Urothelium cell line (cell line): ENCODE measurements around the gene STON2.
"Not testable (repeated sequence)": the region's sequence is repeated elsewhere in the genome, so short reads cannot be mapped to it uniquely, and the experiment has no call there.

Source experiments
- DNase-seq: peaks from one replicate; pipeline ENCODE4 v3.0.0; 2011; ENCODE audit warnings: low spot score, mixed read lengths
- FAIRE-seq: peaks from 2 replicates; lab custom pipeline; 2011; peaks lifted over from hg19 to GRCh38; lab: Jason Lieb, UNC

The STON2 gene

DNA sequence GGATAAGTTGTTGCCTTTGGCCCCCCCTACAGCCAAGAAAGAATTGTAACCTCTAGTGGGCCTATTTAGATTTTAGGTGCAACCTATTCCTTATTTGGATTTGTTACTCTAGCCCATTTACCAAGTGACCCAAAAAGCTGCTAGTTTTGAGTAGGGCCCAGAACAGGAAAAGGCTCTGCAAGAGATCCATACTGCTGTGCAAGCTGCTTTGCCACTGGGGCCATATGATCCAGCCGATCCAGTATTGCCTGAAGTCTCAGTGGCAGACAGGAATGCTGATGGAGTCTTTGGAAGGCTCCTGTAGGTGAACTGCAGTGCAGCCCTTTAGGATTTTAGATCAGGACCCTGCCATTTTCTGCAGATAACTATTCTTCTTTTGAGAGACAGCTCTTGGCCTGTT, 166.5 kb downstream of the STON2 start:
- FAIRE-seq (no peak), DNase-seq (no peak)

DNA sequence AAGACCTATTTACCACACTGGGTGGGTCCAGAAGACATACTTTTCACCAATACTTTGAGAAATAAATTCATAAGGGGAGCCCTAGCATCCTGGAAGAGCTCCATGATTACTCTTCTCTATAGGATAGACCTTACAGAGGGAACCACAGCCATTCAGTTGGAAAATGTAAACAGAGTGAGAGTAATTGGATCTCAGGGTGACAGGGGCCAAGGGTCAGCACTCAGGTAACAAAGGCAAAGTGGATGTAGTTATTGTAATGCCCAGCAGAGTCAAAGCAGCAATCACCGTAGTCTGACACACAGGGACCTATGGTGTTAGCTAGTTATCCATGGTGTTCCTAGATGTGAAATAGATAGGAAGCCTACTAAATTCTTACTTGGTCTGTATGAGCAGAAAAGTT, 168.6 kb downstream of the STON2 start:
- DNase-seq: no peak
- FAIRE-seq: no peak

DNA sequence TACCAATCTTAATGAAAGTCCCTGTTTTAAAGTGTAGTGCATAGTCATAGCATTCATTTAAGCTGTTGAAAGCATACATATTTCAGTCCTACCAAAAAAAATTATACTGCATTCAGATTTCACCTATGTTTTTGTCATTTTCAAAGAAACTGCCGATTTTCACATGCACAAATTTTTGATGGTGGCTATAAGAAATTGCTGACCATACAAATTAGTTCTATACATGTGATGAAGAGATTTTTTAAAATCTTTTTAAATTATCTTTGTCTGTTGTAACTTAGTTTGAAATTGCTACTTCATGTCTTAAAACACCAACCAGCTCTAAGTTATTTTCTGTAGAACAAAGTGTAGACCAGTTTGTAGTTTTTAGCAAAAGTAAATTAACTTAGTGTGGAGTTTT, 175.9 kb downstream of the STON2 start:
- FAIRE-seq: no peak
- DNase-seq: no peak

DNA sequence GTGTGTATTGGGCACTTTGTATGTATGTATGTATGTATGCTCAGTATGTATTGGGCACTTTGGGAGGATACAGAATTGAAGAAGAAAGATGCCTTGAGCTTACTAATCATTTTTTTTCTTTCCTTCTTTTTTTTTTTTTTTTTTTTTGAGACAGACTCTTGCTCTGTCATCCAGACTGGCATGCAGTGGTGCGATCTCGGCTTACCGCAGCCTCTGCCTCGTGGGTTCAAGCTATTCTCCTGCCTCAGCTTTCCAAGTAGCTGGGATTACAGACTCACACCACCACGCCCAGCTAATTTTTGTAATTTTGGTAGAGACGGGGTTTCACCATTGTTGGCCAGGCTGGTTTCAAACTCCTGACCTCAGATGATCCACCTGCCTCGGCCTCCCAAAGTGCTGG, 176.3 kb downstream of the STON2 start:
- not testable (repeated sequence) for DNase-seq, FAIRE-seq

DNA sequence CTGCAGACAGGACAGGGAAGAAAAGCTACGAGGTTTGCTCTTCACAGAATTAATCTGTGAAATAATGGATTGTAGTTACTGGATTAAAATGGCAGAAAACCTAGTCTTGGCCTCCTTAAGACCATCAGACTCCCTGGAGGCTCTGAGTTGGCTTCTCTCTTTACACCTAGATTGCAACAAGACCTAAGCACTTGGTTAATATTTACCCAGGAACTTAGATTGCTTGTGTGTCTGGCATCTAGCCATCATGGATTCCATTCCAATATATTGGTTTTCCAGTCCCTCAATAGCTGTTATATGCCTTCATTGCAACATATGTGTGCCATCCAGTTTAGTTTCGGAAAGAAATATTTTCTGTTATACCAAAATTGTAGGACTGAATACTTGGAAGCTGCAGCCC, 177.4 kb downstream of the STON2 start:
- DNase-seq (no peak), FAIRE-seq (no peak)

DNA sequence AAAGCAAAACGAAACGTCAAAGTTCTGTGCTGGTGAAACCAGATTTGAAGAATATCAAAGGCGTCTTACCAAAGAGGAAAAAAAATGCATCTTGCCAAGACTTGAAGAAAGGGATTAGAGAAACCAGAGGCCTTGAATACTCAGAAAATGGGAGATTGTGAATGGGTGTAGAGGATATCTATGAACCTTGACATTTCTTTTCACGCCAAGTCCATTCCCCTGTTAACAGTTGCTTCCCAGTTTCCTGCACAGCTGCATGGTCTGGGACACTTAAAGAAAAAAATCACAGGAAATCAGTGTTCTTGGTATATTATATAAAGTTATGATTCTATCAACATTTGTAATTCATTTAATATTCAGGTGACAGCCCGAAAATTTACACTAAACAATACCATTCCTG, 178.0 kb downstream of the STON2 start:
- DNase-seq (no peak), FAIRE-seq (no peak)

DNA sequence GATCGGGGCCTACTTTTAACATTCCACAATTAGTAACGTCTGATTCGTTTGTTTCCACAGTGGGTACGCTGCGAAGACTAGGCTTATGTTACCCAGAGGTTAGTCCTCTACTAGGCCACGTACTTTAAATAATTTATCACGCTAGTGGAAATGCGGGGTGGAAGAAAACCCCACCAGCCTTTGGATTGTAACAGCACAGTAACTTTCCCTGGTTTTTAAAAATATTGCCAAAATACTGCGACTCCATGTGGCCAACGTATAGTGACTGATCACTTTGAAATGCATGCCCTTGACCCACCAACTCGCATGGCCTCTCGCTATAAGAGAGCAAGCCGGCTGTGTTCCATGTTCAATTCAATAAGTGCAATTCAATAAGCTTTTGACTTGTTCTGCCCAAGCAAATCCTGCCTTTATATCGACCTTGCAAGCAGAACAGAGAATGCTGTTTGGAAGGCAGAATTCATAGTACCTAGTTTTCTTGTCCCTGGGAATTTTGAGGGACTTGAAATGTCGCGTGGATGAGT, 178.5 kb downstream of the STON2 start:
- DNase-seq (peak; percentile 18), FAIRE-seq (no peak)

DNA sequence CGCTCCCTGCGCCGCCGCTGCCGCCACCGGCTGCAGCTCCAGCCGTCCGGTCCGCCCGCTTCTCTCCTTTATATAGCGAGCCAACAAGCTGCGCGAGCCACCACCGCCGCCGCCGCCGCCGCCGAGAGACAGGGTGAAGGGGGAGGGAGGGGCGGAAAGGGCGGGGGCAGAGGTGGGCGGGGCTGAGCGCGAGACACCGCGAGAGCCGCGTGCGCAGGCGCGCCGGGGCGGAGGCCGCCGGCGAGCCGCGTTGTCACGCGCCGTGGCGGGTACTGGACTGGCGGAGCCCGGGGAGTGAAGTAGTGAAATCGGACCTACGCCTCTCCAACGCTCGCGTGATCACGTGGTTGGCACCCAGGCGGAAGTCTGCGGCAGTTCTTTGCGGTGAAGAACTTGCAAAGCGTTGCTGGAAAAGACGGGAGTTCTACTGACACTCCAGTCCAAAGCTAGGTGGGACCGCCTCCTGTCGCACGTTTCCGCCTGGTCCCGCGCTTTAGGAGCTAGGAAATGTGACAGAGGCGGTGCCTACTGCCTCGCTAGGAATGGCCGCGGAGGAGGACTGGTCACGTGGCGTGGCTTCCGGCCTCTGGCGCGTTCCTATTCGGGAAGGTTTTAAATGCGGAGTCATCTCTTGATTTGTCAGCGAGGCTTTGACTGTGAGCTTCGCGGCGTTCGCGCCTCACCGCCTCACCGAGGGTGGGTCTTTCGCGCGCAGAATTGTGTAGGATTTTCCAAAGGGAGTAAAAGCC, 179.1 kb downstream of the STON2 start, which contains the start of gene GTF2A1:
GTF2A1 (minus strand) TSS at position 130 of the 749 bp plus-strand sequence. CDS start 441 bp downstream, outside the sequence.
- DNase-seq (peak; percentile 95), FAIRE-seq (peak; percentile 75)

DNA sequence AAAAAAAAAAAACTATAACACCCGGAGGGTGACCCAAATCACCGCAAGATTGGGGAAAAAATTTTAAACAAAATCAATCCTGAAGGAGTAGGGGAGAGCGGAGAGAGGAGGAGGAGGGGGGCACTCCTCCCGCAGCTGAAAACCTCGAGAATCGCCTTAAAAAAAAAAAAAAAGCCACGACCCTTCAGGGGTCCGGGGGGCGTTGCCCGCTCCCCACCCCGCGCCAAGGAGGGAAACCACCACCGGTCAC, 179.6 kb downstream of the STON2 start:
- FAIRE-seq: no peak
- DNase-seq: no peak

DNA sequence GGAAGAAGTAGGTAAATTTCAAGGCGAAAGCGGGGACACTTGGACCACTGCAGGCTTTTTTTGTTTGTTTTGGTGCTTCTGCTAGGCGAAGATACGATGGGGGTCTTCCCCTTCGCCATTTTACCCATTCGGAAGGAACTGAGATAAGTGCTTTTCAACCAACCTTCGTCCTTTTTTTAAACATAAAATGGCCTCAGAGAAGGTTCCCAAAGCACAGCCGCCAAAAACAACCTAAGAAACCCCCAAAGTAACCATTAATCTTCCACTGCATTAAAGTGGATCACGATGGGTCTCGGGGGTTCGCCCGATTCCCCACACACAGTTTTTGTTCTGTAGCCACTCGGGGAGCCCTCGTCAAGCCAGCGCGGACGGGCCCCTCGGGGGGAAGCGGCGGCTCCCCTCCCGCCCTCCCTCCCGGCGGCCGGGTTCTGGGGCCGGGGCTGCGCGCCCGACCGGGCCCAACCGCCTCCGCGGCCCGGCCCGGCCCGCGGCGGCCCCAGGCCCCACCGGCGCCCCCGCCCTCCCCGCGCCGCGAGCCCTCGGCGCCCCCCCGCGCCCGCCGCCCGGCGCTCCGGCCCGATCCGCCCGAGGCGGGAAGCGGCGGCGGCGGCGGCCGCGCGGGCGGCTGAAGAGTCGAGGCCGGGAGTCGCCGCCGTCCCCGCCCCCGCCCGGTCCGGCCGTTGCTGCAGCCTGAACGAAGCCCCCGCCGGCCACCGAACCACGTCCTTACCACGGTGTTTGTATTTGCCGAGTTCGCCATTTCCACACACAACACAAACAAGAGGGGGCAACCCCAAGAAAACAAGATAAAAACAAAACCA, 180.2 kb downstream of the STON2 start:
- DNase-seq (peak; percentile 41), FAIRE-seq (no peak)

DNA sequence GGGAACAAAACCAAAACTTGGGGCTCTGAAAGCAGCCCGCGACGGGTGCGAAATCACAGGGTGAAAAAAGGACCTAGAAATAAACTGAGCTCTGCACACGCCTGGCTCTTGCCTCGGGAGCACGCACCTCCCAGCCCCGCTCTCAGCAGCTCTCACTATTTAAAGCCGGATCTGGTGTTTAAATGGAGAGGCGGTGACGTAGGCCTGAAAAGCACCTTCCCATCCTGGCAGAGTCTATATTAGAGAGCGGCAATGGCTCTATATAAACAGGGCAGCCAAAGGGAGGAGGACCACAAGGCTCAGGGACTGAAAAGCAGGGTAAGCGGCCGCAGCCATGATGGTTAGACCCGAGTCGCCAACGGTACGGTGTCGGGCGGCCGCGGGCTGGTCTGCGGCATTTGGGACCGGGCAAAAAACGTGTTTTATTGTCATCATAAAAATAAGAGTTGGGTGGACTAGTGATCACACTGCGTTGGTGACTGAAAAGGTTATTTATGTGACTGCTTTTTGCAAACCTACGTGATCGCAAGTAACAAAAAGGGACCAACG, 180.8 kb downstream of the STON2 start:
- DNase-seq: peak; percentile 89
- no peak for FAIRE-seq

DNA sequence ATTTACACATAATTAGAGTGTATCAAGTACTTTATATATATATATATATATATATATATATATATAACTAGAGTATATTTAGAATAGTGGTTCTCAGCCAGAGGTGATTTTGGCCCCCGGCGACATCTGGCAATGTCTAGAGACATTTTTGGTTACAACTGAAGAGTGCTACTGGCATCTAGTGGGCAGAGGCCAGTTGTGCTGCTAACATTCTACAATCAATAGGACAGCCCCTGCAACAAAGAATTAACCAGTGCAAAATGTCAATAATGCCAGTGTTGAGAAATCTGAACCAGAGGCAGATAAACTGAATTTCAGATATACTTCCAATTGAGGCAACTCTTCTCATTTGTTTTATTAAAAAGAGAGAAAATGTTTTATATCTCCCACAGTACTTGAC, 188.3 kb downstream of the STON2 start:
- FAIRE-seq: no peak
- peak; percentile 9 for DNase-seq
